DND-41 (cell line): Measurements from ENCODE around the gene LRRC55.

Experiments
- ATAC-seq: fragments of 200-7000 bp; cut with Tn5 transposase; 3 replicates; pipeline ENCODE4 v1.9.1; 2021; ENCODE audit warnings: low read depth; ENCODE audit not compliant: insufficient read depth
- DNase-seq: peaks from one replicate; pipeline ENCODE4 v3.0.0-alpha.2; 2020
- H2AFZ ChIP-seq: 2 replicates; pipeline ENCODE4 v1.6.0; 2012; ENCODE audit warnings: low read depth, low read length
- H3K27ac ChIP-seq: 2 replicates; pipeline ENCODE4 v1.5.1; 2012; ENCODE audit warnings: low read length, inconsistent platforms
- H3K27me3 ChIP-seq: fragments of 200-600 bp; sonication (generic); 2 replicates; pipeline ENCODE4 v1.6.0; 2012; ENCODE audit warnings: low read length, mild to moderate bottlenecking, inconsistent platforms; ENCODE audit not compliant: insufficient read depth, poor library complexity
- H3K36me3 ChIP-seq: 2 replicates; pipeline ENCODE4 v1.5.1; 2012; ENCODE audit warnings: low read length, inconsistent platforms; ENCODE audit not compliant: insufficient read depth
- H3K4me1 ChIP-seq: 2 replicates; pipeline ENCODE4 v1.5.1; 2012; ENCODE audit warnings: mild to moderate bottlenecking, low read length; ENCODE audit not compliant: insufficient read depth
- H3K4me2 ChIP-seq: 2 replicates; pipeline ENCODE4 v1.6.0; 2012; ENCODE audit warnings: mild to moderate bottlenecking, moderate library complexity, low read length, inconsistent platforms; ENCODE audit not compliant: insufficient read depth
- H3K4me3 ChIP-seq, 2 experiments: fragments of 200-600 bp in 1 of 2; shearing (Covaris generic) in 1 of 2; 2 replicates each; pipeline ENCODE4 v1.5.1; 2012 to 2016; ENCODE audit warnings: inconsistent platforms in 2 of 2, low read length in 2 of 2, mild to moderate bottlenecking in 2 of 2, low read depth in 1 of 2, moderate library complexity in 1 of 2
- H3K79me2 ChIP-seq: 2 replicates; pipeline ENCODE4 v1.6.0; 2012; ENCODE audit warnings: low read length, inconsistent platforms; ENCODE audit not compliant: insufficient read depth
- H3K9ac ChIP-seq: 2 replicates; pipeline ENCODE4 v1.6.0; 2012; ENCODE audit warnings: low read depth, mild to moderate bottlenecking, inconsistent platforms, low read length, moderate library complexity
- H3K9me3 ChIP-seq: 2 replicates; pipeline ENCODE4 v1.5.1; 2012; ENCODE audit warnings: low read length, moderate library complexity, mild to moderate bottlenecking, inconsistent platforms; ENCODE audit not compliant: insufficient read depth, severe bottlenecking
- H4K20me1 ChIP-seq: 2 replicates; pipeline ENCODE4 v1.6.0; 2012; ENCODE audit warnings: low read length; ENCODE audit not compliant: insufficient read depth
- EZH2 ChIP-seq: IDR thresholded peaks from 3 replicates; pipeline ENCODE4 v1.6.1; 2012; ENCODE audit warnings: borderline replicate concordance, low read depth, mild to moderate bottlenecking, moderate library complexity, low read length, inconsistent platforms; ENCODE audit not compliant: severe bottlenecking
- TF ChIP-seq, protein P1 (sequence below): IDR thresholded peaks from 2 replicates; pipeline ENCODE4 v1.5.1; 2012; ENCODE audit warnings: borderline replicate concordance, low read length, moderate library complexity, mild to moderate bottlenecking; ENCODE audit not compliant: poor library complexity, severe bottlenecking; ENCODE audit errors: extremely low read depth

LRRC55 gene

DNA sequence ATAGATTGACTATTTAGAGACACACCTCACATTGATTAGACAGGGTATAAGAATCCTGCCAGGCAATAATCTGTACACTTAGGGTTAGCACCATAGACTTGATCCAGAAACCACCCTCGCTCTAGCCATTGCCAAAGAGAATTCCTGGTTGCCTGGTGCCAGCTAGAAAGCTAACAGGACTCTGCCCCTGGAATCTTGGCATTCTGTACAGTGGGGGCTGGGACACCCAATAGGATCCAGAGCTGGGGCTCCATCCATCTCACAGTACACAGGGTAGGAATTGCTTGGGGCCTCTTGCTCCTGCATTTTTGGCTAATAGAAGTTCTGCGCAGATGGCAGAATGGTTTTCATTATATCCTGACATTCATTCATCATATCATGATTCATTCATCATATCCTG lies 58.3 kb downstream of the LRRC55 start:
- Histone ChIP-seq H3K27ac (no peak overlapping the region), H3K4me2 (no peak overlapping the region), H4K20me1 (peaks cover 3% of the 10 kb centered on the region; the same call in 1 of the 2 replicates), H3K36me3 (no peaks in the 10 kb centered on the region), H3K4me3 (no peak overlapping the region), H3K9me3 (no peaks in the 10 kb centered on the region), H3K9ac (no peak overlapping the region), H3K79me2 (no peaks in the 10 kb centered on the region), H3K4me1 (no peaks in the 10 kb centered on the region), H3K27me3 (no peaks in the 10 kb centered on the region), H2AFZ (no peak overlapping the region)
- TF ChIP-seq, protein P1, sequence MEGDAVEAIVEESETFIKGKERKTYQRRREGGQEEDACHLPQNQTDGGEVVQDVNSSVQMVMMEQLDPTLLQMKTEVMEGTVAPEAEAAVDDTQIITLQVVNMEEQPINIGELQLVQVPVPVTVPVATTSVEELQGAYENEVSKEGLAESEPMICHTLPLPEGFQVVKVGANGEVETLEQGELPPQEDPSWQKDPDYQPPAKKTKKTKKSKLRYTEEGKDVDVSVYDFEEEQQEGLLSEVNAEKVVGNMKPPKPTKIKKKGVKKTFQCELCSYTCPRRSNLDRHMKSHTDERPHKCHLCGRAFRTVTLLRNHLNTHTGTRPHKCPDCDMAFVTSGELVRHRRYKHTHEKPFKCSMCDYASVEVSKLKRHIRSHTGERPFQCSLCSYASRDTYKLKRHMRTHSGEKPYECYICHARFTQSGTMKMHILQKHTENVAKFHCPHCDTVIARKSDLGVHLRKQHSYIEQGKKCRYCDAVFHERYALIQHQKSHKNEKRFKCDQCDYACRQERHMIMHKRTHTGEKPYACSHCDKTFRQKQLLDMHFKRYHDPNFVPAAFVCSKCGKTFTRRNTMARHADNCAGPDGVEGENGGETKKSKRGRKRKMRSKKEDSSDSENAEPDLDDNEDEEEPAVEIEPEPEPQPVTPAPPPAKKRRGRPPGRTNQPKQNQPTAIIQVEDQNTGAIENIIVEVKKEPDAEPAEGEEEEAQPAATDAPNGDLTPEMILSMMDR, result no peak
- no peak for TF ChIP-seq EZH2
- no peak for DNase-seq
- no peak for ATAC-seq

DNA sequence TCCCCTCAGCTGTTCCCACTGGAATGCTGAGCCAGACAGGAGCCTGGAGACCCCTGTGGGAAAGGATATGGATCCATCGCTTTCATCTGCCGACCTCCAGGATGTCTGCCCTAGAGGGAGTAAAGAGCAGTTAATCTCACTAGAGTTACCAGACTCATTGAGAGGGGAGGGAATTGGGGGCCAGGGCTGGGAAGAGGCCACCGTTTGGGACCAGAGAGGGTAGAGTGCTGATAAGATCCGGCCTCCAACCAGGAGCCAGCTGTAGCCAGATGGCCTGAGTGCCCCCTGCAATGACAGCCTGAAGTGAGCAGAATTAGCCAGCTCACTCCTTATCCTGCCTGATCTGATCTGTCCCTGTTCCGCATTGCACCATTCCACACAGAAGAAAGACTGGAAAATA lies 59.0 kb downstream of the LRRC55 start:
- Histone ChIP-seq H3K4me3 (no peak overlapping the region), H3K27me3 (no peaks in the 10 kb centered on the region), H3K9me3 (no peaks in the 10 kb centered on the region), H3K27ac (no peak overlapping the region), H2AFZ (no peak overlapping the region), H3K4me2 (no peak overlapping the region), H4K20me1 (peaks cover 3% of the 10 kb centered on the region; the same call in 1 of the 2 replicates), H3K36me3 (no peaks in the 10 kb centered on the region), H3K9ac (no peak overlapping the region), H3K79me2 (no peaks in the 10 kb centered on the region), H3K4me1 (no peaks in the 10 kb centered on the region)
- DNase-seq, result no peak
- TF ChIP-seq, protein P1, result no peak
- no peak for TF ChIP-seq EZH2
- no peak for ATAC-seq
